ENCODE data around the gene TRIP12.

The TRIP12 gene

GRCh38 chr2:229857634-229858033 is 64.2 kb downstream of the TRIP12 start:
- TF ChIP-seq OSR1 (CRISPR knock-in tag; IDR thresholded peaks at IDR 0.05) (no peak), CSDC2 (CRISPR knock-in tag; IDR thresholded peaks at IDR 0.05) (no peak), CREB5 (CRISPR knock-in tag; IDR thresholded peaks at IDR 0.05; ENCODE audit: low read depth) (no peak), RARB (CRISPR knock-in tag; IDR thresholded peaks at IDR 0.05) (no peak), ISL1 (CRISPR knock-in tag; IDR thresholded peaks at IDR 0.05) (no peak), ZC3H10 (CRISPR knock-in tag; IDR thresholded peaks at IDR 0.05) (no peak), SNAI2 (CRISPR knock-in tag; IDR thresholded peaks at IDR 0.05) (no peak), ARNTL (CRISPR knock-in tag; IDR thresholded peaks at IDR 0.05; ENCODE audit: borderline replicate concordance, low read depth) (no peak), GLIS3 (CRISPR knock-in tag; IDR thresholded peaks at IDR 0.05) (no peak), TCF4 (CRISPR knock-in tag; IDR thresholded peaks at IDR 0.05; ENCODE audit: borderline replicate concordance) (no peak), TOX (CRISPR knock-in tag; IDR thresholded peaks at IDR 0.05; ENCODE audit: borderline replicate concordance) (no peak), CSRNP3 (CRISPR knock-in tag; IDR thresholded peaks at IDR 0.05) (no peak), ESRRG (CRISPR knock-in tag; IDR thresholded peaks at IDR 0.05) (no peak), PATZ1 (CRISPR knock-in tag; IDR thresholded peaks at IDR 0.05; ENCODE audit: borderline replicate concordance) (no peak)
- TF ChIP-seq, protein P1, sequence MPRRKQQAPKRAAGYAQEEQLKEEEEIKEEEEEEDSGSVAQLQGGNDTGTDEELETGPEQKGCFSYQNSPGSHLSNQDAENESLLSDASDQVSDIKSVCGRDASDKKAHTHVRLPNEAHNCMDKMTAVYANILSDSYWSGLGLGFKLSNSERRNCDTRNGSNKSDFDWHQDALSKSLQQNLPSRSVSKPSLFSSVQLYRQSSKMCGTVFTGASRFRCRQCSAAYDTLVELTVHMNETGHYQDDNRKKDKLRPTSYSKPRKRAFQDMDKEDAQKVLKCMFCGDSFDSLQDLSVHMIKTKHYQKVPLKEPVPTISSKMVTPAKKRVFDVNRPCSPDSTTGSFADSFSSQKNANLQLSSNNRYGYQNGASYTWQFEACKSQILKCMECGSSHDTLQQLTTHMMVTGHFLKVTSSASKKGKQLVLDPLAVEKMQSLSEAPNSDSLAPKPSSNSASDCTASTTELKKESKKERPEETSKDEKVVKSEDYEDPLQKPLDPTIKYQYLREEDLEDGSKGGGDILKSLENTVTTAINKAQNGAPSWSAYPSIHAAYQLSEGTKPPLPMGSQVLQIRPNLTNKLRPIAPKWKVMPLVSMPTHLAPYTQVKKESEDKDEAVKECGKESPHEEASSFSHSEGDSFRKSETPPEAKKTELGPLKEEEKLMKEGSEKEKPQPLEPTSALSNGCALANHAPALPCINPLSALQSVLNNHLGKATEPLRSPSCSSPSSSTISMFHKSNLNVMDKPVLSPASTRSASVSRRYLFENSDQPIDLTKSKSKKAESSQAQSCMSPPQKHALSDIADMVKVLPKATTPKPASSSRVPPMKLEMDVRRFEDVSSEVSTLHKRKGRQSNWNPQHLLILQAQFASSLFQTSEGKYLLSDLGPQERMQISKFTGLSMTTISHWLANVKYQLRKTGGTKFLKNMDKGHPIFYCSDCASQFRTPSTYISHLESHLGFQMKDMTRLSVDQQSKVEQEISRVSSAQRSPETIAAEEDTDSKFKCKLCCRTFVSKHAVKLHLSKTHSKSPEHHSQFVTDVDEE (CRISPR knock-in tag; IDR thresholded peaks at IDR 0.05): no peak
- ATAC-seq: no peak

- ATAC-seq: no peak
Measured at GRCh38 chr2:229856413-229856812, 65.4 kb downstream of the TRIP12 start.

More at GRCh38 chr2:229856413-229856812, 65.4 kb downstream of the TRIP12 start:
- TF ChIP-seq ZFP3 (CRISPR knock-in tag; IDR thresholded peaks at IDR 0.05): no peak
- no peak for TF ChIP-seq ZNF8 (CRISPR knock-in tag; IDR thresholded peaks at IDR 0.05)
- no peak for TF ChIP-seq TOX (CRISPR knock-in tag; IDR thresholded peaks at IDR 0.05; ENCODE audit: borderline replicate concordance)
- no peak for TF ChIP-seq TCF4 (CRISPR knock-in tag; IDR thresholded peaks at IDR 0.05; ENCODE audit: borderline replicate concordance)
- TF ChIP-seq RARB (CRISPR knock-in tag; IDR thresholded peaks at IDR 0.05): no peak
- no peak for TF ChIP-seq PATZ1 (CRISPR knock-in tag; IDR thresholded peaks at IDR 0.05; ENCODE audit: borderline replicate concordance)
- TF ChIP-seq CSDC2 (CRISPR knock-in tag; IDR thresholded peaks at IDR 0.05): no peak
- TF ChIP-seq ZNF70 (CRISPR knock-in tag; IDR thresholded peaks at IDR 0.05): no peak
- TF ChIP-seq ZC3H10 (CRISPR knock-in tag; IDR thresholded peaks at IDR 0.05): no peak
- no peak for TF ChIP-seq ARNTL (CRISPR knock-in tag; IDR thresholded peaks at IDR 0.05; ENCODE audit: borderline replicate concordance, low read depth)
- TF ChIP-seq OSR1 (CRISPR knock-in tag; IDR thresholded peaks at IDR 0.05): no peak
- no peak for TF ChIP-seq ESRRG (CRISPR knock-in tag; IDR thresholded peaks at IDR 0.05)
- TF ChIP-seq, protein P1 (CRISPR knock-in tag; IDR thresholded peaks at IDR 0.05): no peak
- TF ChIP-seq CREB5 (CRISPR knock-in tag; IDR thresholded peaks at IDR 0.05; ENCODE audit: low read depth): no peak
- TF ChIP-seq, protein P2, sequence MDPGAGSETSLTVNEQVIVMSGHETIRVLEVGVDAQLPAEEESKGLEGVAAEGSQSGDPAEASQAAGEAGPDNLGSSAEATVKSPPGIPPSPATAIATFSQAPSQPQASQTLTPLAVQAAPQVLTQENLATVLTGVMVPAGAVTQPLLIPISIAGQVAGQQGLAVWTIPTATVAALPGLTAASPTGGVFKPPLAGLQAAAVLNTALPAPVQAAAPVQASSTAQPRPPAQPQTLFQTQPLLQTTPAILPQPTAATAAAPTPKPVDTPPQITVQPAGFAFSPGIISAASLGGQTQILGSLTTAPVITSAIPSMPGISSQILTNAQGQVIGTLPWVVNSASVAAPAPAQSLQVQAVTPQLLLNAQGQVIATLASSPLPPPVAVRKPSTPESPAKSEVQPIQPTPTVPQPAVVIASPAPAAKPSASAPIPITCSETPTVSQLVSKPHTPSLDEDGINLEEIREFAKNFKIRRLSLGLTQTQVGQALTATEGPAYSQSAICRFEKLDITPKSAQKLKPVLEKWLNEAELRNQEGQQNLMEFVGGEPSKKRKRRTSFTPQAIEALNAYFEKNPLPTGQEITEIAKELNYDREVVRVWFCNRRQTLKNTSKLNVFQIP (CRISPR knock-in tag; IDR thresholded peaks at IDR 0.05; ENCODE audit: borderline replicate concordance, low read depth): no peak
- TF ChIP-seq ZFP30 (CRISPR knock-in tag; IDR thresholded peaks at IDR 0.05): no peak

All from SK-N-SH treated with all-trans-retinoic acid at 6 μM for 48 hours (cell line).